GM21447 (cell line): ENCODE results near the gene SMOC1.

ENCODE experiments used
- ATAC-seq: cut with Tn5 transposase; IDR thresholded peaks from one replicate; pipeline ENCODE4 v1.9.1; 2021; ENCODE audit not compliant: unreplicated experiment

SMOC1 gene

DNA sequence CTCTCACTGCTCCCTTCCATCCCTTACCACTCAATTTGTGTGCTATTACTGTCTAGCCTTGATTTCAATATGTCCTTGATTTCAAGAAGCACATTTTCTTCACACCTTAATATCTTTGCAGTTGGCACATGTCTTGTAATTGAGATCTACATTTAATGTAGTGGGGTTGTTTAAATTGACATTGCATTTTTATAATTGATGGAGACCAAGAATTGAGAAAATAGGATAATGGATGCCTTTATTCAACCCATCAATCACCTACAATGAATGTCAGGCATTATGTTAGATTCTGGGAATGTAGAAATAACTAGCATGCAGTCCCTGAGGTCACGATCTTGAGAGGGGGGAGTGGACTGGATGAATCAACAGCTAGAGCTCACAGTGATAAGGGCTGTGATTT lies 94.6 kb downstream of the SMOC1 start:
- ATAC-seq = no peak

DNA sequence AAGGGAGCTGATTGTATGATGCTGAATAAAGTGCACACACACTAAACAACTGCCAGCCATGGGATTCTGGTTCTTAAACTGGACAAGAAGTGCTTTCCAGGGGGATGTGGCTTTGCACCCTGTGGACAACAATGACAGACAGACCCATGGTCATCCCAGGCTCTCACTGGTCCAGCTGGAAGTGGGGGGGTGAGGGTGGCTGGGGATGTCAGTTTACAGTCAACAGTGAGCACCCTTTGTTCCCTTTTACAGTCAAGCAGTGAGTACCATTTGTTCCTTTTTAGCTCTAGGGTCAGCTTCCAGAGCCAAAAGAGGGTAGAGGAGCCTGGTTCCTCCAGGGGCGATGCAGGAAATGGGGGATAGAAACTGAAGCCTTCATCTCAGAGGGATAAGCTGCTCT lies 100.7 kb downstream of the SMOC1 start:
- ATAC-seq = no peak

- no peak for ATAC-seq
Observed at GRCh38 chr14:69980457-69981425, 101.5 kb downstream of the SMOC1 start.

GRCh38 chr14:69982220-69982839 lies 103.1 kb downstream of the SMOC1 start:
- ATAC-seq = no peak

DNA sequence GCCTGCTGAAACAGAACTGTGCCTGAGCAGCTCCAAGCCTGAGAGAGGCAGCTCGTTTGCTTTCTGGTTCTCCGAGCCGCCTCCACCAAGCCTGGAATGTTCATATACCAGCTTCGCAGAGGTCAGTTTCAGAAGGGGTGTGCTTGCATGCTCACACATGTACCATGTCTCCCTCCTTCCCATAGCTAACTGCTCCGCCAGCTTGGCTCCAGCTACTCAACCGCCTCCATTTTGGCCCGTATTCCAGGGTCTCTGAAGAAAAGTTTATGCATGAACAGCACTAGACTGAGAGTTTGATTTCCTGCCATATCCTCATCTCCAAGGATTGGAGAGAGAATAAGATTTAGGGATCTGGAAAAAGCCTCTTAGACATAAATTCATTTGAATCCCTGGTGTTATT lies 103.7 kb downstream of the SMOC1 start:
- no peak for ATAC-seq

DNA sequence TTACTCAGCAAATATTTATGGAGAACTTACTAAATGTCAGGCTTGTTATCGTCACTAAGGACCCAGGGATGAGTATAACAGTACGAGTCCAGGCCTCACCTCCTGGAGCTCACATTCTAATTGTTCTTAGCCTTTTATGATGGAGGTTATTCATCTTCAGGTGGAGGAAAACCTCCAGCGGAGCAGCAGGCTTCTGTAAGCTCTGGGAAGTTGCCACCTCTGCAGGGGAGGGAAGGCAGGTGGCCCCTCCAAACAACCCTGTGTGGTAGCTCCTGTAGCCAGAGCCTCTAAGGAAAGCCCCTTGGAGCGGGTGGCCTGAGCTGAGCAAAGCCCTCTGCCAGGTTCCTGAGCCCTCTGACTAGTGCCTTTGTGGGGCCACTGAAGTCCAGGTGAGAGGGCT lies 104.1 kb downstream of the SMOC1 start:
- ATAC-seq = no peak

GRCh38 chr14:69985463-69985862 lies 106.2 kb downstream of the SMOC1 start:
- no peak for ATAC-seq

GRCh38 chr14:69986336-69986735 lies 107.1 kb downstream of the SMOC1 start:
- ATAC-seq = no peak

GRCh38 chr14:69987406-69988121 lies 108.3 kb downstream of the SMOC1 start:
- ATAC-seq = no peak

DNA sequence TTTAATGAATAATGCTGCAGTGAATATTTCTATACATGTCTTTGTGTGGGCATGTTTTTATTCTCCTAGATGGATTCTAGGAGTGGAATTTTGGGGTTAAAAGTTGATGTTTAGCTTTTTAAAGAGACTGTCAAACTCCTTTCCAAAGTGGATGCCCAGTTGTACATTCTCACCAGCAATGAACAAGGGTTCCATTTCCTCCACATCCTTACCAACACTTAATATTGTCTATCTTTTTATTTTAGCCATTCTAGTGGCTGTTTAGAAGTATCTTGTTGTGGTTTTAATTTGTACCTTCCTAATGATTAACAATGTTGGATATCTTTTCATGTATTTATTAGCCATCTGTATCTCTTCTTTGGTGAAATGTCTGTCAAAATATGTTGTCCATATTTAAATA lies 109.8 kb downstream of the SMOC1 start:
- ATAC-seq = no peak

DNA sequence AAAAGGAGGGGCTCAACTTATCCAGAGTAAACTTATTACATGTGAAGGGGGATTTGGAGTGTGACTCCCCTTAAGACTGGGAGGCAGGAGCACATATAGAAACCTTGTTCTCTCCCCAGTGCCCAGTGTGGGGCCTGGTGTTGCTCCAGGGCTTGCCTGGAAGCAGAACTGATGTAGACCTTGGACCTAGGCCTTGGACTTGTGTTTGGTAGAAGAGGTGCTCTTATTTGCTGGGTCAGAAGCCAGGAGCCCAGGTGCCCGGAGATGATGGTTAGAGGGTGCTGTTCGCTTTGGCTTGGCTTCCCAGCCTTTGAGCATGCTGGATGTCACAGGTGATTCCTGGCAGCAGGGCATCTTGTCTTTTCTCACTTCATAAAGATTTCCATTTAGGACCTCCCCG lies 110.4 kb downstream of the SMOC1 start:
- no peak for ATAC-seq

GRCh38 chr14:69990323-69990722 lies 111.1 kb downstream of the SMOC1 start:
- no peak for ATAC-seq

GRCh38 chr14:69991422-69991821 lies 112.2 kb downstream of the SMOC1 start:
- ATAC-seq = no peak

GRCh38 chr14:69992564-69992963 lies 113.3 kb downstream of the SMOC1 start:
- no peak for ATAC-seq

DNA sequence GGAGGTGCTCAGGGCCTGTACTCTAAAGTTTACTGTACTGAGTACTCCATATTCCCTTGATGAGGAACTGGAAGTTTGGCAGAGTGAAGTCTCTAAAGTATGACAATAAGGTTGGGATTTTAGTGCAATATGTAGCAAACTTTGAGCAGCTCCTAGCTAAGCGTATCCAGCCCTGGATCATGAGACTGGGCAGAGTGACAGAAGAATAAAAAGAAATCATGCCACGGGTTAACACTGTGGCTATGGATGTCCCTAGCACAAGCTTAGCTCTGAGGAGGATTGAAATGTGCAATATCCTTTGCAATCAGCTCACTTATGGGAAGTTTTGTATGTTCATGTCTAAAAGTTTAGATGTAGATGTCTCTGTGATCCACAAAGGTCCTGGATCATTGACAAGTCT lies 114.1 kb downstream of the SMOC1 start:
- ATAC-seq = no peak

DNA sequence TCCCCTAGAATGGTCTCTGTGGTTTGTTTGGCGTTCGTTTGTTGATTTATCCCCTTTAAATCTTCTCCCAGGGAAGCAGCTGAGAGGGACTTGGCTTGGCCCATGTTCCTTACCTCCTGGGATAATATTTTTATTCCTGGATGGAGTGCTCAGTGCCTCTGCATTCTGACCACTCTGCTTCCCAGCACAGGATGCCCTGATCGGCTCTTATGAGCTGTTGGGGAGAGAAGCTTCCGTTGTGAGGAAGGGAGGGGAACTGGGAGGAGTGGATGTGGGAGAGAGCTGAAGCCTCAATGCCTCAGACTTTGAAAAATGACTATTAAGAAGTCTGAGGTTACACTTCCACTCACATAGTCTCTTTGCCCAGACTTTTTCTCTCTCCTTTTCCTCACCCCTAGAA lies 114.8 kb downstream of the SMOC1 start:
- ATAC-seq = no peak

GRCh38 chr14:69996216-69996615 lies 117.0 kb downstream of the SMOC1 start:
- no peak for ATAC-seq

- no peak for ATAC-seq
Observed at GRCh38 chr14:69997849-69998248, 118.6 kb downstream of the SMOC1 start.

DNA sequence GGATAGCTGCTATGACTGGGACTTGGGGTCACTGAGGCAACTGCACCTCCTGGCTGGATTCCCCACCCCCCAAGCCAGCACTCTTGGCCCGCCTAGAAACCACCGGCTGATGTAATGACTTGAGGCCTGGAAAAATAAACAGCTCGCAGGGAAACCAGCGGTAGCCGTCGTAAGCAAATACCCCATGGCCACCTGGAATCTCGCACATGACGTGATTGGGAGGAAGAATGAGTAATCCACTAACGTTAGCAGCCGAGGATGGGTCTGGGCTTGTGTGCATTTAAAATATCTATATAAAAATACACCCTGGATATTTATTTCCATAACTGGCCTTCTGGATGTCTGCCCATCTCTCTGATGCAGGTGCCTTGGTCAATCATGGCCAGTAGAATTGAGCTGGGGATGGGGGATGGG lies 120.1 kb downstream of the SMOC1 start:
- no peak for ATAC-seq

GRCh38 chr14:70000601-70001000 lies 121.4 kb downstream of the SMOC1 start:
- no peak for ATAC-seq

DNA sequence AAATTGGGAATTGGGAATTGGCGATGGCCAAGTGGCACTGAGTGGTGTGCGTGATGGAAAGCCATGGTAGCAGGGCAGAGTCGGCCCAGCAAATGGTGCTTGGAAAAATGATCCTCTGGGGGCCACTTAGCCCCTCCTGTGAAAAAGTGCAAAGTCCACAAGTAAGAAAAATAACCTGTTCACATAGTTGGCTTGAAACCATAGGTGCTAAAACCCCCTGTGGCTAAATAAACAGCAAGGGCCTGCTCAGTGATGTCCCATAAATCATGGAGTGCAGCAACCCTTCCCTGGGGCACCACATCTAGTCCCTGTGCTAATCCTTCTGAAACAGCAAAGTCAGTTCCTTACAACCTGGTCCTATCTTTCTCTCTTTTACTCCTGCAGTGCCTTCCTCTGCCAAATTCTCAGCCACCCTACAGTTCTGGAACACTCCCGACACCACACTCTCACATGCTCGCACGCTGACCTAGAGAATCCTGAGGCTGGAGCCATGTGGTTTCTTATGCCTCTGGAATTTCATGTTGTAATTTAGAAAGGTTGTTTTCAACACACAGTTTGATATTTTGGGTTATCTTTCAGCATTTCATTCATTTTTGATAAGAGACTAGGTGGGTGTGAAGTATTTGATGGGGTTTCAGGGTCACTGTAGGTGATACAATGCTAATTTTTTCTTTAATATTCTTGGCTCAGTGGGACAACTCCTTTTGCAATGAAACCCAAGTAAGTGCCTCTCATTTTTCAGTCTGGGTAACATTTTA lies 123.6 kb downstream of the SMOC1 start:
- ATAC-seq = no peak
